SK-MEL-5 (cell line): Measurements from ENCODE around the gene XYLT1. TPM values are rescaled to one million over a fixed set of nuclear protein-coding genes. Genes with fewer than 3 reads are reported as not detected.

ENCODE experiments used
- DNase-seq: peaks from one replicate; pipeline ENCODE4 v3.0.0-alpha.2; 2016; ENCODE audit warnings: low read depth, low spot score
- in situ Hi-C: cut with HindIII; loops from 2 replicates; pipeline ENCODE4 v1.10.0; 2016; ENCODE audit warnings: low sequenced_read_pairs, high pct_unique_total_duplicates, low pct_unique_long_range_greater_than_20kb
- total RNA-seq: library from RNA; depleted of rRNA; stranded (reverse); fragments of >200 nt; shearing (Covaris generic); gene quantifications from 2 replicates; pipeline ENCODE4 v1.2.3, GENCODE V29; 2014

The XYLT1 gene
- total RNA-seq, 1 experiment from 2014 or later: 21.1 TPM

- in situ Hi-C loops: no loop called here
- no peak for DNase-seq
These were observed 21.8 kb downstream of the XYLT1 start for GRCh38 chr16:17448640-17449638.

DNA sequence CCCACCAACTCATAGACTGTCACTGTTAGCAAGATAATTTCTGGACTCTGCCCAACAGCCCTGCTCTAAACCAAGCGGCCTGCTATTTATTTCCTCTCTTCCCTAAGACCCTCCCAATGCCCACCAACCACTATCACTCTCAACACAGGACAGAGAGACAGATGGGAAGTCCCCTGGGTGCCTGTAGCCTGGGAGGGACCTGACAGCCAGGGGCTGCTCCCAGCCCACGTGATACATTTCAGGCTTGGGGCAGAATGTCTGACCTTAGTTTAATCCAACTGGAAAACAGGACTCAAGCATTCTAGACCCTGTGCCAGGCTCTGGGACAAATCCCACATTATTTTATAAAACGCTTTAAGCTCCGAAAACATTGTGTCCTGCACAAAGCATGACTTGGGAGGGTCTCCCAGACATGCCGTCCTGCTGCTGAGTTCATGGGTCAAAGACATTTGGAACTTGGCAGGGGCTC is 23.6 kb downstream of the XYLT1 start:
- in situ Hi-C loops: no loop called here
- no peak for DNase-seq

GRCh38 chr16:17446661-17447060 is 24.1 kb downstream of the XYLT1 start:
- DNase-seq: no peak

DNA sequence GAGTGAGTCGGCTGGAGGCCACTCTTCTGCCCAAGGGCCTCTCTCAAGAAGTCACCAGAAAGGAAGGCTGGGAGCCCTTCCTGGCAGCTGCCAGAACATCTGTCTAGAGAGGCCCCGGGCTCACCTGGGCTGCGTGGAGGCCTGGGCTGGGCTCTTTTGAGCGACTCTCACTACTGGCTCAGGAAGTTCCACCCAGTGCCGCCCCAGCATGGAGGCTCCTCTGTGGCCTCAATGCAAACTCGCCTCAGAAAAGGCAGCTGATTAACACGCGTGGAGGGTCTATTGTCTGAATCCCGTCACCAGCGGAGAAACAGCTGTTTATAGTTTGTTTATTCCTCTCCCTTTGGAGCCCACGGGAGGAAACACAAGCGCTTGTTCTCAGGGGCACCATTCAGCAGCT is 25.3 kb downstream of the XYLT1 start:
- in situ Hi-C loops: no loop called here
- DNase-seq: no peak

More at GRCh38 chr16:17446661-17447060, 24.1 kb downstream of the XYLT1 start:
- in situ Hi-C loops: no loop called here

DNA sequence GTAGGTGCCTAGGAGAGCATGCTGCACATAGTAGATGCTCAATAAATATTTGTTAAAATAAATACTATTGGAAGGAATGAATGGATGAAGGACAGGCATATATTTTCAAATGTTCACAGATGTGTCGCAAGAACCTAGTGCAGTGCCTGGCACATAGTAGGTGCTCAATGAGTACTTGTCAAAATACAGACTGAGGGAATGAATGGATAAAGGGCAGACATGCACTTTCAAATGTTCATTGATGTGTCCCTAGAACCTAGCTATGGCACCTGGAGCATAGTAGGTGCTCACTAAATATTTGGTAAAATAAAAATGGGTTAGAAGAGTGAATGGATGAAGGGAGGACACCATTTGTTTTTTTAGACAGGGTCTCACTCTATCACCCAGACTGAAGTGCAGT is 26.1 kb downstream of the XYLT1 start:
- no peak for DNase-seq
- in situ Hi-C loops: no loop called here

DNA sequence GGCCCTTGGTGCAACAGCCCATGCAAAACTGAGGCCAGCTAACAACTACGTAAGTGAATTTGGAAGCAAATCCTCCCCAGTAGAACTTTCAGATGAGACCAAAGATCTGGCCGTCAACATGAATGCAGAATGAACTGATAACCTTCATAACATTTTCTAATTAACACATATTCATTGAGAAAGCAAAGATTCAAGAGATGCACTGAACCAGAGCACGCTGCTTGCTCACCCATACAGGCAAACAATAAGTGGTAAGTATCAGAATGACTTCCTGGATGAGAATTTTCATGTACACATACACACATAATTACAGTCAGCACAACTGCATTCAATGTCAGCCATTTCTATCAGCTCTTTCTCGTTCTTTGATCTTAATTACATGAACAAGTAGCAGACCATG is 30.6 kb downstream of the XYLT1 start:
- DNase-seq: no peak
- in situ Hi-C loops: no loop called here

DNA sequence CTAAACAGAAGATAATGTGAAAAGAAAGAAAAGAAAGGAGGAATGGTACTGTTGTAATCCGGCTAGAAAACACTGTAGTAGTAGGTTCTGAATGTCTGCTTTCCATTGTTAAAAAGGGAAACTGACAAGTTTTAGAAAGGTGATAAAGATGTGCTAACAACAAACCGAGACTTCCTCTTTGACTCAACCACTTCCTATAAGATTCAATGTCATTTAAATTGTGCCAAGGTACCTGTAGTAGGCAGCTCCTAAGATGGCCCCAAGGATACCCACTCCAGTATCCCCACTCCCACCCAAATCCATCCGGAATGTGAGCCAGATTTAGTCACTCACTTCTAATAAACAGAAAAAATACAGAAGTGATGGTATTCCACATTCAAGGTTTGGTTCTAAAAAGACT is 31.2 kb downstream of the XYLT1 start:
- no peak for DNase-seq
- in situ Hi-C loops: no loop called here

GRCh38 chr16:17437981-17438380 is 32.8 kb downstream of the XYLT1 start:
- in situ Hi-C loops: no loop called here
- no peak for DNase-seq

DNA sequence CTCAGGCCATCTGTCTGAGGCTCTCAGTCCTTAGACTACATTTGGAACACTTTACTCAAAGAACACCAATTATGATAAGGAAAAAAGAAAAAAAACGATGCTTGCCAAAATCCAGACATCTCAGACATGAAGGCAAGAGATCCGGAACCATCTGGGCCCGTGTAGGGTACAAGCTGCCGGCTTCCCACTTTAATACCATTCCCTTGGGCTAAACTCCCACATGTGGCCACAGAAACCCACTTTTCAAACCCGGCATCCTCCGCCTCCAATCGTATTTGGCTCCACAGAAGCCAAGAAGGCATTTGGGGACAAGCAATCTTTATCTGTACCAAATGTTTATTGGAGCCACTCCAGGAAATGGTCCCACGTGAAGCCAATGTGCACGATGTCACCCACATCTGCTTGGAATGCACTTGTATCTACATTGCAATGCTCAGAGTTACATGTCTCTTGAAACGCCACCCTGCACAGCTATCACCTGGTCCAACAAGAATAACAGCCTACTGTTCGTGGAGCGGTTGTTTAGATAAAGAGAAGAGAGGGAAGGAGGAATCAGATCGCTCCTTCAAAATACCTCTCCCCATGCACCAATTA is 33.5 kb downstream of the XYLT1 start:
- in situ Hi-C loops: no loop called here
- no peak for DNase-seq

DNA sequence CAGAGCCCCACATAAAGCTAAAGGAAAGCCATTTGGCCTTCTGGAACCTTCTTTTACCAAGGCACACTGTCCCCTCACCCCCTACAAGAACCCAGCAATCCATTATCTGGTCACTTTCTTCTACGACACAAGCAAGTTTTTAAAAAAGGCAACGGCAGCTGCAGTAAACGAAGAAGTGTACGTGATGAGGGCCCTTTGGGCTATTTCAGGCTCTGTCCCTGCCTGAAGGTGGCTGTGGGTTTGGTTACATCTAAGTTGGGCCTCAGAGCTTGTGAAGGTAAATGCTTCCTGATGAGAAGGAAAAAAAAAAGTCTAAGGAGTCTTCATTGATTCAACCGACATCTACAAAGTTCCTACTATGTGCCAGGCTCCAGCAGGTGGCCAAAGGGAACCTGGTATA is 35.4 kb downstream of the XYLT1 start:
- in situ Hi-C loops: no loop called here
- no peak for DNase-seq

DNA sequence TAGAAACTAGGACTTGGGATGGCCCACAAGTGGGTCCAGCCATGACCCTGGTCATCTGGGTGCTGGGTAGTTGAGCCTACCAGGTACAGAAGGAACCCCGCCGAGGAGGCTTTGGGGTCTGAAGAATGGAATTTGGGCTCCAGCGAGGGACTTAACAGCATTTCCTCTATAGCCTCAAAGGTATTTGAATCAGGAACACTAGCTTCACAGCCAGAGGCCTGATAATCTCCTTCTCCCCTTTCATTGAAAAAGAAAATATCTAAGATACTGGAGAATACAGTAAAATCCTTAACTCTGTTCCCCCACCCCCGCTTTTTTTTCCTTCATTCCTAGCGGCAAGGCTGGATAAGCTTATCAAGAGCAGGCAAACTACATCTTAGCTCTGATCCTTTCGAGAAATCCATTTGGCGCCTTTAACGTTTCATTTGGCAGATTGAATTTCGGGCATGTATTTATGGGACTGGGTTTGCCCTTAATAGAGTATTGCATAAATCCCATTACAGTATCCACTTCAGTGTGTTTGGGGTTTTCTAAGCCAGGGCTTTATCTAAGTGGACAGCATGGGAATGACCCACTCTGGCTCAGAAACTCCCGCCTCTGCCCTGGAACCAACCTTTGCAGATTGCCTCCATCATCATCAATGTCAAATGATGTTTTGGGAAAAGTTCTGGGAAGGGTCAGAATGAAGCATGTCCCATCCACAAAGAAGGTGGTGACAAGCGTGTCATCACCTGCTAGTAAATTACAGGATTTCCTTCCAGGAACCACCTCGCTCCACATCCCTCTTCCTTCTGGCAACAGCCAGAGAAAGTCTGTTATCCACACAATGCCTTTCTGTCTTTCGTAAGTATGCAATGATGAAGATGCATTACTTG is 36.9 kb downstream of the XYLT1 start:
- DNase-seq: no peak
- in situ Hi-C loops: no loop called here

DNA sequence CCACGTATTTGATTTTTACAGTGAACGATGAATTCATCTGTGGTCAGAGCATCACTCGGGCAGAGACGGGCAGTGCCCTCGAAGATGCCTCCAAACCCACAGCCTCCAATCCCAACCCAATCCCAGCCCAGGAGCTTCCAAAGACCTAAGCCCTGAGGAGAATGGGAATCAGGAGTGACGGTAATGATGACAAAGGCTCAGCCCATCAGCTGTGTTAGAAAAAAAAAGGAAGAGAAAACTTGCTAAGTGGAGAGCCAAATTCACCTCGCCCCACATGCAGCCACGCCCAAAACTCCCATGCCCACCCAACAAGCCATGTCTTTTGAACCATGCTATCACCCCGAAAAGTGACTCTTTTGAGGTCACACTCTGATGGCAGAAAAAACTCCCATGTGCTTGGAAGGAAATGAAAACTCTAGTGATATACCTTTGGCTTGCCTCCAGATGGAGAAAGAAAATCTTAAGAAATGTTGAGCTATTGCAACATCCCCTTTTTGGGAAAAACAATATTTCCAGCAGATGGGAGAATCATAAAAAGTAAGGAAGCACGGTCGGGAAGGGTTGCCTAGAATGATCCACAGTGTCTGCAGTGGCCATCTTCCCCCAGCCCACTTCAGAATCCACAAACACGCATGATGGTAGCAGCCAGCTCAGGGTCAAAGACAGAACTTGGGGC is 37.7 kb downstream of the XYLT1 start:
- in situ Hi-C loops: no loop called here
- no peak for DNase-seq

GRCh38 chr16:17431968-17432625 is 38.7 kb downstream of the XYLT1 start:
- in situ Hi-C loops: no loop called here
- DNase-seq: no peak

- no peak for DNase-seq
- in situ Hi-C loops: no loop called here
These were observed 39.7 kb downstream of the XYLT1 start for GRCh38 chr16:17431012-17431411.

DNA sequence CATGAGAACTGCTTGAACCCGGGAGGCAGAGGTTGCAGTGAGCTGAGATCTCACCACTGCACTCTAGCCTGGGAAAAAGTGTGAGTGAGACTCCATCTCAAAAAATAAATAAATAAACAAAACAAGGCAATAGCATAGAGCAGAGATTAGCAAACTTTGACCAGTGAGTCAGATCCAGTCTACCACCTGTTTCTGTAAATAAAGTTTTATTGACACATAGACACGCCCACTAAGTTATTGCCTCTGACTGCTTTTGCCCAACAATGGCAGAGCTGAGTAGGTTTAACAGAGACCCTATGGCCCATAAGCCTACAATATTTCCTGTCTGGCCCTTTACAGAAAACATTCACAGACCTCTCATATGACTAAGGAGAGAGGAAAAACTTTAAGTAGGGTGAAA is 44.3 kb downstream of the XYLT1 start:
- DNase-seq: no peak
- in situ Hi-C loops: no loop called here

DNA sequence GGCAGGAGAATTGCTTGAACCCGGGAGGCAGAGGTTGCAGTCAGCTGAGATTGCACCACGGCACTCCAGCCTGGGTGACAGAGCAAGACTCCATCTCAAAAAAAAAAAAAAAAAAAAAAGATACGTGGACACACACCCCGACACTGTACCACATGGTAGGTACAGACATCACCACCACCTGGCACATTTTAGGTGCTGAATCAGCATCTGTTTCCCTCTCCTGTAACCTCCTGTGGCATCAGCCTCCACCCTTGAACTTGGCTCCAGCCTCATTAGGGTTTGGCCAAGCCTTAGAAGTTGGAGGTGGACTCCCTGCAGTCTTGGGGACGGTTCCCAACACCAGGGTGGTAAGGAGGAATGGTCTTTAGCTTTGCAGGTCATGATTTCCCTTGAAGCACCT is 46.0 kb downstream of the XYLT1 start:
- in situ Hi-C loops: no loop called here
- no peak for DNase-seq

GRCh38 chr16:17423221-17423620 is 47.5 kb downstream of the XYLT1 start:
- no peak for DNase-seq
- in situ Hi-C loops: no loop called here
